COLO829 (cell line): ENCODE measurements around the gene ZNF329.

ENCODE experiments used
- DNase-seq: peaks from one replicate; pipeline ENCODE4 v3.0.0; 2012; ENCODE audit warnings: low spot score

The ZNF329 gene

DNA sequence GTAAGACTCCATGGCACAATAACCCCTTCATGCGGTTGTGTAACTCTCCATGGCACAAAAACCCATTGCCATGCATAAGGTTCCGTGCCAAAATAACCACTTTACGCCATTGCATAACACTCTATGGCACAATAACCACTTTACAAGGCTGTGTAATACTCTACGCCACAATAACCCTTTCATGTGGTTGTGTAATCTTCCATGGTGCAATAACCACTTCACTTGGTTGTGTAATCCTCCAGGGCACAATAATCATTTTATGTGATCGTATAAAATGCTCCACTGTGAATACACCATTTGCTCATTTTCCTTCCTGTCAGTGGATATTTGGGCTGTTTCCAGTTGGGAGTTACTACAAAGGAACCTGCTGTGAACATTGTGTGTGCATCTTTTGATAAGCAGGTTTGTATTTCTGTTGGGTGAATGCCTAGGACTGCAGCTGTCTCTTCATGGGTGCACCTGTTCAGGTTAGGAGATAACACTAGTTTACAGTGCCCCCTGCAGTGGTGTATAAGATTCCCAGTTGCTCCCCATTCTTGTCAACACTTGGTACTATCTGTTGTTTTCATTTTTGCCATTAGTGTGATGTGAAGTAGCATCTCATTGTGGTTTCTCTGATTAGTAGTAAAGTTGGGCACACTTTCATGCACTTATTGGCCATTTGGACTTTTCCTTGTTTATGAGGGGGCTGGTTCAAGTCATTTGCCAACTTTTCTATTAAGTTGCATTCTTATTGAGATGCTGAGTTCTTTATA, 31.4 kb downstream of the ZNF329 start:
- no peak for DNase-seq

DNA sequence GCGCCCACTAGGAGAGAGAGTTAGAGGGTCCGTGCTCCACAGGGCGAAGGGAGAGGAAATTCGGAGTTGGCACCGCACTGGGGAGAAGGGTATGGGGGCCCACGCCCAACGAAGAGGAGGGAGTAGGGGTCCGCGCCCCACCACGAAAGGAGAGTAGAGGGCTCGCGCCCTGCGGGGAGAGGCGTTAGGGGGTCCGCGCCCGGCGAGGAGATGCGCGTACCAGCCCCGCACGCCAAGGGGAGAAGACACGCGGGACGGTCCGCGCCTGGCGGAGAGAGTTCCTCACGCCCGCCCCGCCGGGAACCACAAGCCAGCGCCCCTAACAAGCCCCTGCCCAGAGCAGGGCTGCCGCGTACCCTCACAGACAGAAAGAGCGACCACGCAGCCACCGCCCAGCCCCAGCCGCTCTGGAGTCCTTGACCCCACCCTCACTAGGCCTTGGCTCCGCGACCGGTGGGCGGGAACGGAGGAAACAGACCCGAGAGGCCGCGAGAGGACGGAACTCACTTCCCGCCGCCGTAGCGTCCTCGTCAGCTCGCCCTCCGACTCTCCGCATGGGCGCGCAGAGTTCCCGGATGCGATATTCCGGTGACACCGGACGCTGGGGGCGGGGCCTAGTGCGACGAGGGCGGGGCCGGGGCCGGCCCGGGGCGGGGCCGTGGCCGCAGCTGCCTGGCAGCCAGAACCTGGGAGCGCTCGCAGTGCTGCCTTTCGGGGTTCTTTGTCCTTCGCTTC, 32.6 kb downstream of the ZNF329 start:
- DNase-seq, result no peak

GRCh38 chr19:58108546-58108817, 42.1 kb downstream of the ZNF329 start:
- DNase-seq, result no peak

DNA sequence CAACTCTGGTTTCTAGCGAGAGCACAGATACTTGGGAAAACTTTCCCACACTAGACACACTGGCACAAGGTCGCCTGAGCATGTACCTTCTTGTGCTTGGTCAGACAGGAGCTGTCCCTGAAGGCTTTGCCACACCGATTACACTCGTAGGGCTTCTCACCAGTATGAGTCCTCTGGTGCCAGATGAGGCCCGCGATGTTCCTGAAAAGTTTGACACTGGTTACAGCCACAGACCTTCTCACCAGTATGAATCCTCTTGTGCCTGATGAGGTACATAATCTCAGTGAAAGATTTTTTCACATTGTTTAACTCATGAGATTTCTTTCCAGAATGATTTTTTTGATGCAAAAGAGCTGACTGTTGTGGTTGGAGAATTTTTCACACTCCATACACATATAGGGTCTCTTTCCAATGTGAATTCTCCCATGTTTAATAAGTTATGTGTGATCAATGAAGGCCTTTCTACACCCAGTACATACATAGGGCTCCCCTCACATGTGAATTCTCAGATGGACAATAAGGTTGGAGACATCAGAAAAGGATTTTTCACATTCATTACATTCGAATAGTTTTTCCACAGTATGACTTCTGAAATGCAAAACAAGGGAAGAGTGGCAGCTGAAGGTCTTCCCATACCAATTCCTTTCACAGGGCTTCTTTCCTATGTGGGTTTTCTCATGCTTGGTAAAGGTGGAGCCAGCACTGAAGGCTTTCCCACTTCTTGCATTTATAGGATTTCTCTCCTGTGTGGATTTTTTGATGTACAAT, 42.6 kb downstream of the ZNF329 start:
- no peak for DNase-seq

DNA sequence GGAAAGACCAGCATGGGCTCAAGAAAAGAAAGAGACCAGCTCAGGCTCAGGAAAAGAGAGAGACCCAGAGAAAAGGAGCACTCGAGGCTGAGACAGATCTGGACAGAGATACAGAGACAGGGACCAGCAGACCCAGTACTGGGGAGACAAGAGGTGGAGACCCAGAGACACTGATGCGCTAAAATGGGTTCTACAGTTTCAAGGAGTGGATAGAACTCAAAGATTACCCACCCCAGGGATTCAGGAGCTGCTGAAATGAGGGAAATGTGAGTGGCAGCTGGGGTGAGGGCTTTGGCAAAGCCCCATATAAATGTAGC, 51.9 kb downstream of the ZNF329 start:
- DNase-seq, result no peak

DNA sequence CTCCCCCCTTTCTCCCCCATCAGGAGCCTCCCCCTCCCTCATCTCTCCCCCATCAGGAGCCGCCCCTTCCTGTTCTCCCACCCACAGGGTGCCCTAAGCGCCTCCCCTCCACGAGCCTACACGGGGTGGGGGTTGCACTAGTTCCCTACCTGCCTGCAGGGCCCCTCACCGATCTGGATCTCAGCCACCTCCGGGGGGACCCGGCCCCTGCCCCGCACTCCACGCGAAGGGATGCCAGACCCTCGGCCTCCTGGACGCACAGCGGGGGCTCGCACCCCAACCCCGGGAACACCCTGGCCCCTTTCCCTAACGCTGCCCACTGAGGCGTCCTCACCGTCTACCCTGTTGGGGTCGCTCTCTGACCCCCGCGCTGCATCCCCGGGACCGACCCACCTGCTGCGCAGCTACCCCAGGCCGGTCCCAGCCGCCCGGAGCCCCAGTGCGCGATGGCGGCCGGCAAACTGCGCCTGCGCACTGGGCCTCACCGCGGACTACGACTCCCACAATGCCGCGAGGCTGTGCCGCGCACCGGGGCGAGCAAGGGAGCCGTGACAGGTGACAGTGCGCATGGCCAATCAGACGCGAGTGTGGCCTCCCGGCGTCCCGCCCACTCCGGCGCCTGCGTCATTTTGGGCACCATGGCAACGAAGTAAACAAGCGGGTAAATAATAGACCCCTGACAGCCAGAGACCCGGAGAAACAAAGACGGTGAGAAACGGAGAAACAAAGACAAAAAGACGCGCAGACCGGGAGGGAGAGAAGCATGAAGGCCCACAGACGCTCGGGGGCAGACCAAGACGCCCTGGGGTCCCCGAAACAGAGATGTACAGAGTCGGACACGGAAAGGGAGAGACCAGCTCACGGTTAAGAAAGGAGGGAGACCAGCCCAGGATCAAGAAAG, 52.6 kb downstream of the ZNF329 start, which contains the start of gene ZSCAN18:
TSS of gene ZSCAN18 (minus strand) at position 451 of the 901 bp plus-strand sequence. CDS start 7,964 bp downstream, outside the sequence.
- DNase-seq, result peak; percentile 16

GRCh38 chr19:58097349-58097748, 53.2 kb downstream of the ZNF329 start:
- no peak for DNase-seq

DNA sequence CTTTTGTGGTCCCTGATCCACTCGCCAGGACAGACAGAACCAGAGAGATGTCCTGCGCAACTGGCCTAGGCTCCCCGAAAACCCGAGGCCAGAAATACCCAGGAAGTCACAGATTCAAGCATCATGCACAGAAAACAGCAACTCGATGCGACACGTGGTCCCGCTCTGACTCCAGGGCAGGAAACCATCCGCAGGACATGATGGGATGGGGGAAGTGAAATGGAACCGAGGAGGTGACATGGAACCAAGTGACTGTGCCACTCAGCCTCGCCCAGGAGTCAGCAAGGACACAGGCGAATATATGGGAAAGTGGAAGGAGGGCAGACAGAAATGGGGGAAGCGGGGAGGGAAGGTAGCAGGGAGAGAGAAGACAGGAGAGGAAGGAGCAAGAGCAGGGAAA, 53.7 kb downstream of the ZNF329 start:
- no peak for DNase-seq

DNA sequence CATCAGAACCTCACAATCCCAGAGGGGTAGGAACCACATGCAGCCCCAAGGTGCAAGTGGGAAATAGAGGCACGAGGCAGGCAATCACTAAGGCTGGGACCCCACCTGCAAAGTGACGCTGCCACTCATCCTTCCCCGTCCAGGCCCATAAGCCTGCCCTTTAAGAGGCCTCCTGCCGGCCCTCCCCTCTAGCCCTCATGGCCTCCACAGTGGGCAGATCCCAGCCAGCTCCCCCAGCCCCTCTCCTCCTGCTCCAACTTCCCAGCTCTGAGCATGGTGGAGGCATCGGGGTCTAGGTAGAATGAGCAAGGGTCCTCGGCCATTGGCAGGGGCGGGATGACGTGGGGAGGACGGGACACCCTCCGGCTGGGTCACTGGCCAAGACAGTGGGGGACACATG, 55.3 kb downstream of the ZNF329 start:
- no peak for DNase-seq

- DNase-seq, result no peak
Observed at GRCh38 chr19:58093071-58093470, 57.5 kb downstream of the ZNF329 start.

DNA sequence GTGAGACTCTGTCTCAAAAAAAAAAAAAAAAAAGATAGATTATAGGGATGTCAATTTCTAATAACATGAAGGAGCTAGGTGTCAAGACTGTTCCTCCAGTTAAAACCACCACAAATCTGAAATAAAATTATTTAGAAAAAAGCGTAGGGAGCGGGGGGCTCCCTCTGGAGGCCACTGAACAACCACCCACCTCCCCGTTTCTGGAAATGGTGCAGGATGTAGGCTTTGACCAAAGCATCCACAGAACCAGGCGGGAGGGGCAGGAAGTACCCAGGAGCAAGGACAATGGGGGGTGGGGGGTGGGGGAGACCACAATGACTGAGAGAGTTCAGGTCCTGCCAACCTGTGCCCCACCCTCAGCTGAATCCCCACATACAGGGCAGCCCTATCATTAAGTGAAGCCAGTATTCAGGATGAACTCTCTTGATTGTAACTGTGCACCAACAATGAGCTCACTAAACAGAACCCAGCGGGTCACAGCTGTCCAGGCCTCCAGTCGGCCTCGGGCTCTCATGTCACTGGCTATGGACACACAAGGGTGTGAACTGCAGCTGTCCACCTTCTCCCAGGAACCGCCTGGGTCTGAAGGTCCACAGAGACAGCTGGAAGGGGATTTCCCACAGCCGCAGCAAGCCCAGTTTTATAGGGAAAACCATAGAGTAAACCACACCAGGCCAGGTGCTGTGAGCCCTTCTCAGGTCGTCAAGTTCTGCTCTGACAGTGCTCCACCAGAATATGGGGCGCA, 59.2 kb downstream of the ZNF329 start:
- no peak for DNase-seq

GRCh38 chr19:58089846-58090245, 60.7 kb downstream of the ZNF329 start:
- no peak for DNase-seq

DNA sequence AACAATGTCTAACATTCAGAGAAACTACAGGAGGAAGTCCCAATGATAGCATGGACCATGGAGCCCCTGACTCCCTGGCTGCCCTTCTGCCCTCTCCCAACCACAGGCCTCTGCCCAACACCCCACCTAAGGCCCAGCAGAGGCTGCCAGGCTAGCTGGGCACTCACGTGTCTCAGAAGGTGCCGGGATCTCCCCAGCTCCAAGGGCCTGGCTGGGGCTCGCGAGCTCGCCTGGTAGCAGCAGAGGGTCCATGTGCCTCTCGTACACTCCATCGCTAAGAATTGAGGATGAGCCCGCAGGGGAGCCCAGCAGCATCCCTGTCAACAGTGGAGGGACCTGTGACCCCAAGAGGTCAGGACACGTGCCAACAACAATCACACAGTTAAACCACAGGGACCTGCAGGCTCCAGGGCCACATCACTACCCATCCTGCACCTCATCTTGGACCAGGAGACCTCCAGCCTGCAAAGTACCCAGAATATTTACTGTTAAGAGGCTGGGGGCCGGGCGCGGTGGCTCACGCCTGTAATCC, 62.0 kb downstream of the ZNF329 start:
- DNase-seq, result no peak

DNA sequence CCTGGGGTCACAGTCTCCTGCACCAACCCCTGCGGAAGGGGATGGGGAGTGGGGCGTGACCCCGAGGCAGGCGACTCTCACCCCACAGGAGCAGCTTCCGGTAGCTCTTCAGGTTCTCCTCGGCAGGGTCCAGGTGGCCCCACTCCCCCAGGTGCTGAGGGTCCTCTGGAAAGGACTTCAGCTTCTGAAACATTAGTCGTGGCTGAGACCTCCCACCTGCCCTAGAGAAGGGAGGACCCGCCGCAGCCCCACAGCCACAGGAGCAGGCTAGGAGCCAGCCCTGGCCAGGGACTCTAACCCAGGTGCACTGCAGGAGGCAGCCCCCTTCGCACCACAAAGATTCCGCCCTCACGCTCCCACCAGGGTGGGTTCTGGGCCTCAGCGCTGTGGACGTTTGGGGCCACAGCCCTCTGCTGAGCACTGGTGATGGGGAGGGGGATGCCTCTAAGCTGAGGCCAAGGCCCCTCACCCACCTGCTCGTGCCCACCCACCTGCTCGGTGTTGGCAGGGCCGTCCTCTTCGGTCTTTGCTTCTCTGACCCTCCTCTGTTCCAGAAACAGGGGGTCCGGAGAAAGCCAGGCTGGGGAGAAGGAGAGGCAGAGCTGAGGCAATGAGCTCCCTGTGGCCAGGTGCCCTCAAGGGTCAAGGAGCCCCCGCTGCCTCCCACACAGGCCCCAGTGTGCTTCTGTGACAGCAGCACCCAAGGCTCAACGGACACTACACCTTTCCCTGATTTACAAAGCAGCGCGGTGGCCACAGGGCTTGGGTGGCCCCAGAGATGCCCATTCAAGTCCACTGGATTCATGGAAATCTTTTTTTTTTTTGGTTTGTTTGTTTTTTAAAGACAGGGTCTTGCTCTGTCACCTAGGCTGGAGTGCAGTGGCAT, 63.5 kb downstream of the ZNF329 start:
- no peak for DNase-seq

DNA sequence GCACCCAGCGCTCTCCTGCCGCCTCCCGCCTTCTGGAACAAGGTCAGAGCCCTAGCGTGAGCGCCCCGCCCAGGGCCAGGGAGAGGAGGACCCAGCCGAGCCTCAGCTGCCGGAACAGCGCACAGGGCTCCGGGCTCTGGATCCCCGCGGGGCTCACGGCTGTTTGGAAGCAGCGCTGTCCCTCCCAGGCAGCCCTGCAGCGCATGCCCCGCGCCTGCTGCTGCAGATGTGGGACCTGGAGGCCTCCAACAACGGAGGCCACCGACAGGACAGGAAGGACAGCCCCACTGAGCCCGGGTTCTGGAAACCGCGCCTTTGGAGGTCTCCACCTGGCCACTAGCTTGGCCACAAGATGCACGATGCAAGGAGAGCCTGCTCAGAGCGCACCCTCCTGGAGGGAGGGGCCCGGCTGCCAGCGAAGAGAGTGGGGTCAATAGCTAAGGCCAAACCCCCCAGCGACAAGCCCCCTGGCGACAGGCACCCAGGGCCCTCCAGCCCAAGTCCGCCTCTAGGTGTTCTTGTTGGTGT, 65.2 kb downstream of the ZNF329 start:
- DNase-seq, result no peak

DNA sequence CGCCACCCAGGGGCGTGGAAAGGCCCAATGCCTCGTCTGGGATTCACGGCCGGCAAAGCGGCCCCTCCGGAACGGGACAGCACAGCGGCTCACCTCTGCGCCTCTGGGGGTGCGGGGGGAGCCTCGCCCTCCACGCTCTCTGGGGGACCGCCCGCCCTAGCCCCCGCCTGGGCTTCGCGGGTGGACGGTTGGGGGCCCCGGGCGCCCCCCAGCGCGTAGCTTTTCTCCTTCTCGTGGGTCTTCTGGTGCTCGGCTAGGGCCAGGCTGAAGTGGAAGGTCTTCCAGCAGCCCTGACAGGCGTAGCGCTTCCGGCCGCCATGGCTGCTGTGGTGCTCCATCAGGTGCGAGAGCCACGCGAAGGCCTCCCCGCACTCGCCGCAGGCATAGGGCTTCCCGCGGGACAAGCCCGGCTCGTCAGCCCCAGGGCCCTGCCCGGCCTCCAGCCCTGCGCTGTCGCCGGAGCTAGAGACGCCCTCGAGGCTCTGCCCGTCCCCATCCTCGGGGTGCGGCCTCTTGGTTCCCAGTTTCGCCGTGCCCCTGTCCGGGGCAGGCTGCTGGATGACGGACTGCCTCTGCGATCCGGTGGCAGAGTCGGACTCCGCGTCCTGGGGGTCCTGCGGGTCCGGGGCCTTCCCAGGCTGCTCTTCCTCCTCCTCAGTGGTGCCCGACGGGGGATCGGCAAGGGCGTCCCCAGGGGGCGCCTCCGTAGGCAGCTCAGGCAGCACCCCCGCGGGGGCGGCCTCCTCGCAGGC, 65.8 kb downstream of the ZNF329 start:
- DNase-seq, result no peak

GRCh38 chr19:58083021-58083420, 67.6 kb downstream of the ZNF329 start:
- no peak for DNase-seq

GRCh38 chr19:58079792-58080191, 70.8 kb downstream of the ZNF329 start:
- DNase-seq, result no peak
